Parathyroid adenoma (tissue), 2 donors: ENCODE data around the gene MAGEC3.
"Not testable (repeated sequence)": the region's sequence is repeated elsewhere in the genome, so short reads cannot be mapped to it uniquely, and the experiment has no call there.

ENCODE experiments used
- H2AFZ ChIP-seq: fragments of 300-600 bp; sonication (generic); one replicate; pipeline ENCODE4 v1.7.0; 2017; ENCODE audit warnings: antibody characterized with exemption, mild to moderate bottlenecking
- H3K27ac ChIP-seq: fragments of 300-600 bp; sonication (generic); one replicate; pipeline ENCODE4 v1.7.0; 2017
- H3K27me3 ChIP-seq: fragments of 300-600 bp; sonication (generic); one replicate; pipeline ENCODE4 v1.7.0; 2017; ENCODE audit warnings: low read length; ENCODE audit not compliant: control insufficient read depth, insufficient read depth
- H3K36me3 ChIP-seq: fragments of 300-600 bp; sonication (generic); one replicate; pipeline ENCODE4 v1.7.0; 2017; ENCODE audit warnings: low read length; ENCODE audit not compliant: control insufficient read depth, insufficient read depth
- H3K4me1 ChIP-seq: fragments of 300-600 bp; sonication (generic); one replicate; pipeline ENCODE4 v1.7.0; 2017; ENCODE audit warnings: control low read depth
- H3K4me2 ChIP-seq: fragments of 300-600 bp; sonication (generic); one replicate; pipeline ENCODE4 v1.7.0; 2017; ENCODE audit warnings: low read length
- H3K4me3 ChIP-seq: fragments of 300-600 bp; sonication (generic); one replicate; pipeline ENCODE4 v1.7.0; 2017; ENCODE audit warnings: low read depth, low read length
- H3K79me2 ChIP-seq: fragments of 300-600 bp; sonication (generic); one replicate; pipeline ENCODE4 v1.7.0; 2017; ENCODE audit warnings: control low read depth
- H3K9ac ChIP-seq: fragments of 300-600 bp; sonication (generic); one replicate; pipeline ENCODE4 v1.7.0; 2017; ENCODE audit warnings: mild to moderate bottlenecking
- H3K9me3 ChIP-seq: fragments of 300-600 bp; sonication (generic); one replicate; pipeline ENCODE4 v1.7.0; 2017; ENCODE audit warnings: low read length; ENCODE audit not compliant: control insufficient read depth
- TF ChIP-seq, protein P1 (sequence below): fragments of 300-600 bp; sonication (generic); IDR thresholded peaks from one replicate; pipeline ENCODE4 v1.7.0; 2017; ENCODE audit warnings: antibody characterized with exemption, mild to moderate bottlenecking
- donor health status: primary hyperparathyroidism.

MAGEC3 gene

DNA sequence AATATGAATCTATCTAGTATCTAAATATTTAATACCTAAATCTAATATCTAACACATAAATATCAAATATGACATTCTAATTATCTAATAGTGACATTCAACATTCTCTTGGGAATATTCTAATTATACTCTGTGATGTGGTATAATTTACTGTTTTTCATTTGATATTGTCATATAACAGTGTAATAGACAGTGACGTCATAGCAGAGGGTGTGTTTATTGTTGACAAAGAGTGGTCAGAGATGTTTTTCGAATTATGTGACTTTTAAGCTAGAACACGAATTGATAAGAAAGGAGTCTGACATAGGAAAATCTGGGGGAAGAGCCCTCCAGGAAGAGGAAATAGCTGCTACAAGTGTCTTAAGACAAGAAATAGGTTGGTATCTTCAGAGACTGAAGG, 5.9 kb upstream of the MAGEC3 start:
- Histone ChIP-seq H3K4me2 (no peak overlapping the region), H3K27ac (no peak overlapping the region), H3K27me3 (no peaks in the 10 kb centered on the region), H3K9me3 (no peaks in the 10 kb centered on the region), H3K4me1 (no peaks in the 10 kb centered on the region), H3K9ac (no peak overlapping the region), H3K79me2 (no peaks in the 10 kb centered on the region), H3K36me3 (no peaks in the 10 kb centered on the region), H2AFZ (no peak overlapping the region), H3K4me3 (no peak overlapping the region)
- TF ChIP-seq, protein P1, sequence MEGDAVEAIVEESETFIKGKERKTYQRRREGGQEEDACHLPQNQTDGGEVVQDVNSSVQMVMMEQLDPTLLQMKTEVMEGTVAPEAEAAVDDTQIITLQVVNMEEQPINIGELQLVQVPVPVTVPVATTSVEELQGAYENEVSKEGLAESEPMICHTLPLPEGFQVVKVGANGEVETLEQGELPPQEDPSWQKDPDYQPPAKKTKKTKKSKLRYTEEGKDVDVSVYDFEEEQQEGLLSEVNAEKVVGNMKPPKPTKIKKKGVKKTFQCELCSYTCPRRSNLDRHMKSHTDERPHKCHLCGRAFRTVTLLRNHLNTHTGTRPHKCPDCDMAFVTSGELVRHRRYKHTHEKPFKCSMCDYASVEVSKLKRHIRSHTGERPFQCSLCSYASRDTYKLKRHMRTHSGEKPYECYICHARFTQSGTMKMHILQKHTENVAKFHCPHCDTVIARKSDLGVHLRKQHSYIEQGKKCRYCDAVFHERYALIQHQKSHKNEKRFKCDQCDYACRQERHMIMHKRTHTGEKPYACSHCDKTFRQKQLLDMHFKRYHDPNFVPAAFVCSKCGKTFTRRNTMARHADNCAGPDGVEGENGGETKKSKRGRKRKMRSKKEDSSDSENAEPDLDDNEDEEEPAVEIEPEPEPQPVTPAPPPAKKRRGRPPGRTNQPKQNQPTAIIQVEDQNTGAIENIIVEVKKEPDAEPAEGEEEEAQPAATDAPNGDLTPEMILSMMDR, result no peak

DNA sequence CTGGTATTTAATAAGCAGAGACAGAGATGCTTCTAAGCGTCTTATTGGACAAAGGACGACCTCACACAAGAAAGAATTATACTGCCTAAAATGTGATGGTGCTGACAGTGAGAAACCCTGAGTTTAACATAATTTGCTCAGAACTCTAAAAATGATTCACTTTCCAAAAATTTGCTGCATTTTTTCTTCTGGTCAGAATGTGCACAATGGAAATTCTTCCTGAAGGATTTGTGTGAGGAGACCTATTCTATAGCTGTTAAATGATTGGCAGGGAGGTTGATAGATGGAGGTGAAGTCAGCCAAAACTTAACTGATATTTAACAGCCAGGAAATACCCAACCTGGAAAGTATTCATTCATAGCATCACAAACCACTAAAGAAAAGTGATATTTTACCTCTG, 1.7 kb downstream of the MAGEC3 start:
- Histone ChIP-seq H3K4me3 (no peak overlapping the region), H3K9me3 (no peaks in the 10 kb centered on the region), H2AFZ (no peak overlapping the region), H3K9ac (no peak overlapping the region), H3K4me2 (no peak overlapping the region), H3K27me3 (no peaks in the 10 kb centered on the region), H3K27ac (no peak overlapping the region), H3K4me1 (no peaks in the 10 kb centered on the region), H3K79me2 (no peaks in the 10 kb centered on the region), H3K36me3 (no peaks in the 10 kb centered on the region)
- TF ChIP-seq, protein P1, result no peak

GRCh38 chrX:141857479-141857878, 19.4 kb downstream of the MAGEC3 start:
- no peaks in the 10 kb centered on the region for H3K79me2 ChIP-seq
- no peaks in the 10 kb centered on the region for H3K36me3 ChIP-seq
- no peak overlapping the region for H3K4me2 ChIP-seq
- TF ChIP-seq, protein P1, result no peak
- no peak overlapping the region for H3K9ac ChIP-seq
- no peaks in the 10 kb centered on the region for H3K9me3 ChIP-seq
- no peak overlapping the region for H2AFZ ChIP-seq
- no peaks in the 10 kb centered on the region for H3K27me3 ChIP-seq
- no peak overlapping the region for H3K4me3 ChIP-seq
- H3K27ac ChIP-seq, result no peak overlapping the region
- no peaks in the 10 kb centered on the region for H3K4me1 ChIP-seq

- TF ChIP-seq, protein P1, result no peak
- H3K36me3 ChIP-seq, result no peaks in the 10 kb centered on the region
- H3K4me1 ChIP-seq, result no peaks in the 10 kb centered on the region
- H3K27ac ChIP-seq, result no peak overlapping the region
- H3K79me2 ChIP-seq, result no peaks in the 10 kb centered on the region
- H3K27me3 ChIP-seq, result no peaks in the 10 kb centered on the region
- no peak overlapping the region for H2AFZ ChIP-seq
- H3K9me3 ChIP-seq, result no peaks in the 10 kb centered on the region
- no peak overlapping the region for H3K4me3 ChIP-seq
- no peak overlapping the region for H3K4me2 ChIP-seq
- H3K9ac ChIP-seq, result no peak overlapping the region
Observed at GRCh38 chrX:141879616-141880015, 41.5 kb downstream of the MAGEC3 start.

- not testable (repeated sequence) for H3K79me2 ChIP-seq, H3K4me1 ChIP-seq, H3K27ac ChIP-seq, H2AFZ ChIP-seq, H3K27me3 ChIP-seq, H3K4me3 ChIP-seq, H3K4me2 ChIP-seq, H3K36me3 ChIP-seq, H3K9ac ChIP-seq, H3K9me3 ChIP-seq
Observed at GRCh38 chrX:141888811-141889210, 50.7 kb downstream of the MAGEC3 start.
